ENCODE data around the gene SMIM45.
"Not testable (repeated sequence)": the region's sequence is repeated elsewhere in the genome, so short reads cannot be mapped to it uniquely, and the experiment has no call there.

The SMIM45 gene

DNA sequence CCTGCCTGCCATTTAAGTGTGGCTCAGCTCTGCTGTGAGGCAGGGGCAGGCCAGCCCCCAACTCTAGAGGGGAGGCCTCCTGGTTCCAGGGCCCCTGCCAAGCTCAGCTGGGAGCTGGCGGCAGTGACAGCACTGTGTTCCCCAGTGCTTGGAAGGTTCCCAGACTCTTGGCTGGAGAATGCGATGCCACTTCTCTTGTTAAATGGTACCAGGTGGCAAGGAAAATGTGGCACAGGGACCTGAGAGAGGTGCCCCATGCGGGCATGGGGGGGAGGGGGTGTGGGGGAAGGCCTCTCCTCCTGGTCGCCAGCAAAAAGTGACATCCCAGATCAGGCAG lies 17.0 kb upstream of the SMIM45 start:
- no peak for DNase-seq

- DNase-seq: no peak
Observed at GRCh38 chr22:41935509-41935908, 16.4 kb upstream of the SMIM45 start.

GRCh38 chr22:41936894-41937169 lies 15.1 kb upstream of the SMIM45 start:
- no peak for DNase-seq

- no peak for DNase-seq
Observed at GRCh38 chr22:41939981-41940831, 11.7 kb upstream of the SMIM45 start.

- peak; percentile 87 for DNase-seq
Observed at GRCh38 chr22:41940832-41941765, 10.9 kb upstream of the SMIM45 start.

- DNase-seq: no peak
Observed at GRCh38 chr22:41943661-41944209, 8.2 kb upstream of the SMIM45 start.

DNA sequence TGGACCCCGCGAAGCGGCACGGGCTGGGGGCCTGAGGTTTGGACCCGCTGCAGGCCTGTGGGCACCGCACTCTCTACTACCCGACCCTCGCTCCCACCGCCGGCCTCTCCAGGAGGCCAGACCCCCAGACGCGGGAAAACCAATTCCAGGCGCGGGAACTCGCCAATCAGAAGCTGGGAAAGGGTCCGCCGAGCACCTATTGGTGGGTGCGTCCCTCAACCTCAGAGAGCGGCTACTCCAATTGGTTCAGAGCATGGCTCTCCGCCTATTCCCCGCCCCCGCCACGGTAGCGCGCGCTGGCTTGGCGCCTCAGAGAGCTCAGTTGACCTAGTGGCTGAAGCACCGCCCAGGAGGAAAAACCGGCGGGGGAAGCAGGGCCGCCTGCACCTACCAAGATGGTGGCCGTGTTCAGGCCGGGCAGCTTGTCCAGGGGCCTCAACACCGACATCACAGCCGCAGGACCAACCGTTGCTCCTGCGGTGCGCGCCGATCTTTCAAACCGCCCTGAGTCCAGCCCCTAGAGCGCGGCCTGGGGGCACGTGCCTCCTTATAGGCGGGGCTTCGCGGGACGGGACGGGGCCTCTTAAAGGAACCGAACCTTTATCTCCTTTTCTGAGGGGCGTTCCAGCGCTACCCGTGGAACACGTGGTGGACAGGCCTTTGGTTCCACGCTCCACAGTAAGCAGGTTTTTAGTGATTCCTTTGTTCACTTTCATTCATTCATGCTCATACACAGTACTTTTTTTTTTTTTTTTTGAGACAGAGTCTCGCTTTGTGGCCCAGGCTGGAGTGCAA lies 5.1 kb upstream of the SMIM45 start, which contains the start of gene CENPM:
TSS of gene CENPM (minus strand) at position 524 of the 795 bp plus-strand sequence. CDS start at position 448, 76 bp downstream.
- DNase-seq: peak; percentile 98

- DNase-seq: no peak
Observed at GRCh38 chr22:41947424-41948080, 4.4 kb upstream of the SMIM45 start.

DNA sequence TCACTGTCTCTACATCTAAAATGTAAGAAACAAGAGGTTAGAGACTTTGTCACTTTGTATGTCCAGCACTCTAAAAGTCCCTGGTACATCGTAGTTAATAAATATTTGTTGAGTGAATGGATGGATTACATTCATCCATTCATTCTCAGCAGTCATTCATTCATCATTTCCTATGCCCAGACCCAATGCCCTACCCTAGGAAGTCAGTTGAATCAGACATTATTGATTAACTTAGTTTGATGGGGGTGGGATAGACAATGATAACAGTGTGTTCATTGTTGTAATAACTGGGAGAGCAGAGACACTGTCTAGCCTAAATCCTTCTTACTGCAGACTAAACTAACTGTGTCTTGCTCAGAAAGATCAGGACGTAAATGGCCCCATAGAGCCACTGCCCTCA lies 3.8 kb upstream of the SMIM45 start:
- DNase-seq: no peak

DNA sequence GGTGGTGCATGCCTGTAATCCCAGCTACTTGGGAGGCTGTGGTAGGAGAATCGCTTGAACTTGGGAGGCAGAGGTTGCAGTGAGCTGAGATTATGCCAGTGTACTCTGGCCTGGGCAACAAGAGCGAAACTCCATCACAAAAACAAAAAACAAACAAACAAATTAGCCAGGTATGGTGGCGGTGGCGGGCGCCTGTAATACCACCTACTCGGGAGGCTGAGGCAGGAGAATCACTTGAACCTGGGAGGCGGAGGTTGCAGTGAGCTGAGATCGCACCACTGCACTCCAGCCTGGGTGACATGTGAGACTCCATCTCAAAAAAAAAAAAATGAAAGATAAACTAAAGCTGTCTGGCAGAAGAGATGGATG lies 3.0 kb upstream of the SMIM45 start:
- DNase-seq: not testable (repeated sequence)

- DNase-seq: no peak
Observed at GRCh38 chr22:41949297-41949965, 2.5 kb upstream of the SMIM45 start.

- no peak for DNase-seq
Observed at GRCh38 chr22:41952713-41953112, 763 bp downstream of the SMIM45 start.

- DNase-seq: no peak
Observed at GRCh38 chr22:41957941-41958556, 6.1 kb downstream of the SMIM45 start.

DNA sequence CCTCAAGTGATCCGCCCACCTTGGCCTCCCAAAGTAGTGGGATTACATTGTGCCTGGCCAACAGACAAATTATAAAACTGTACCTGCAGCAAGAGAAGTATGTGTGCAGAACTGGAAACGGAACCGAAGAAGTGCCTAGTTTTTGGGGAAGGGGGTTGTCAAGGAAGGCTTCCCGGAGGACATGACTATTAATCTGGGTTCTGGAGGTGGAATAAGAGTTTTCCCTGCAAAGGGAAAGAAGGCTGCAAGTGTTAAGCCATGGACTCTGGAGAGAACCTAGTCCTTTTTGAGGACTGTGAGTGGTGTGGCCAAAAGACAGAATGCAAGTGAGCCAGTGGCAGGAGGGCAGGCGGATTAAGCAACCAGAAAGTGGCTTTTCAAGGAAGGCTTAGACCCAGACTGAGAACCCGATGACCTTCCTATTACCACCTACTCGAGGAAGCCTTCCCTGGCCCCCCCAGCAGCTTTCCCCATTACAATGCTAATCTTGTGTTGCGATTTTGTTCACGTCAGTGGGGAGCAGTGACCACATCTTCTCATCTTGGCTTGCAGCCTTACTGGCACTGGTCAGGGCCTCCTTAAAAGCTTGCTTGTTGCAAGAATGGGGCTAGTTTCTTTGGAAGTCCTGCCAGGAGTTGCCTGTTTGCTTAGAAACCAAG lies 11.6 kb downstream of the SMIM45 start:
- DNase-seq: no peak

DNA sequence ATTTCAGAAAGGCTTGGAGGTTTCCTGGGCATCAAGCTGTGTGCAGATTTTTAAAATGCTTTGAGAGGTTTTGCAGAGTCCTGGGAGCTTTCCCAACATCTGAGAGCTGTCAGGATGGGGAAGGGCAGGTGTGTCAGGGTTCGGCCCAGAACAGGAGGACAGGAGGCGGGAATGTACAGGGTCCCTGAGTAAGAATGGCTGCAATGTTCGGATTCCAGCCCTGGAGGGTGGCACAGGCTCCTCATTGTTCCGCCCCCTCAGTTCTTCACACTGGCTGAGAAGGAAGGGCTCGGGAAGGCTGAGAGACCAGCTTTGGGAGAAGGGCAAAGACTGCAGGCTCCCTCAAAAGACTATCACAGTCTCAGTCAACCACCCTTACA lies 12.2 kb downstream of the SMIM45 start:
- DNase-seq: no peak

- no peak for DNase-seq
Observed at GRCh38 chr22:41966225-41966606, 14.3 kb downstream of the SMIM45 start.

DNA sequence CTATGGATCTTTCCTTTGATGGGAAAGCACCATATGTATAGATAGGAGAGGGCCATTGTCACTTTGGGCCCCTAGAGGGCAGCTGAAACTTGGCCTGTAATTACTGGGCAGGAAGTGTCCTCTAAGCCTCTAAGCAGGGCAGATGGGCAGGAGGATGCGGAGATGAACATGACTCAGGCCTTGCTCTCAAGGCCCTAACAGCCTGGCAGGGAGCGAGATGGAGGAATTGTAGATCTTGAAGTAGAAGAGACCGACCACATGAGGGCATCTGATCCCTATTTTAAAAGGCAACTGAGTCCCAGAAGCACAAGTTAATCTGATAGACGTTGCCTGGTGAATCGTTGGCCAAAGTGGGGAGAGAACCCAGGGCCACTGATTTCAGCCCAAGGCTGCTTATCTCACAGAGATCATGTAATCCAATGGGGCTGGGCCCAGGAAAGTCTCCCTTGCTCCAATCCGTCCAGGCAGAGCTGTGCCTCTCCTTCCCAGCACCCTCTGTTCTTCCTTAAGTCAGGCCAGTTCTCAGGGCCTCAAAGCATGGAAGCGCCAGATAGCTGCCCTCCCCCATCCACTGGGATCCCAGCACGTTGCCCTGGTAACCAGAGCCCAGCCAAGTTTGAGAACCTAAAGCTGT lies 14.8 kb downstream of the SMIM45 start:
- no peak for DNase-seq

DNA sequence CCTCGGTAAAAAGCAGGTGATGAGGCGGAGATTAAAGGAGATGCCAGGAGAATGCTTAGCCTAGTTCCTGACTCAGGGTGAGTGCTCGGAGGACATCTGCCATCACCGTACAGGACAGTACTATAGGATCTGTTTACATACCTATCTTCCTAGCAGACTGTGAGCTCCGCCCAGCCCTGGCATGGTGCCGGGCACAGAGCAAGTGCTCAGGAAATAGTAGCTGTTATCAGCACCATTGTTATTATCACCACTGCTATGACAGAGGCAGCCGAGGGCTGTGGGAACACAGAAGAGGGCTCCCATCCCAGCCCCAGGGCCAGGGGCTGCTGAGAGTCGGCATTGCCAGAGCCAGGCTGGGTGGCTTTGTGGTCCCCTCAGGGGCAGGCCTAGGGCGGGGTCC lies 16.7 kb downstream of the SMIM45 start:
- DNase-seq: no peak

GRCh38 chr22:41969110-41969646 lies 17.2 kb downstream of the SMIM45 start, which contains the start of gene SEPTIN3:
SEPTIN3 (plus strand) TSS chr22:41969443; CDS start chr22:41971493, 2,050 bp downstream.
- DNase-seq: no peak

GRCh38 chr22:41970601-41971000 lies 18.7 kb downstream of the SMIM45 start:
- DNase-seq: no peak
